HepG2 (cell line): ENCODE data around the gene CLBA1. TPM values are rescaled to one million over a fixed set of nuclear protein-coding genes. Genes with fewer than 3 reads are reported as not detected.

Experiments used
- CBX2 ChIP-seq, 2 experiments: fragments of 200-600 bp in 1 of 2; sonication (generic); formaldehyde crosslinking in 1 of 2; IDR thresholded peaks; 2 replicates each; pipeline versions ENCODE4 v1.7.0 to v1.8.1; 2018 to 2022; ENCODE audit warnings: low read depth in 2 of 2, low read length in 1 of 2, mild to moderate bottlenecking in 1 of 2, missing genetic modification reagents in 1 of 2
- DR1 ChIP-seq: sonication (generic); formaldehyde crosslinking; IDR thresholded peaks from 2 replicates; pipeline ENCODE4 v1.8.0; 2021; ENCODE audit warnings: mild to moderate bottlenecking, missing genetic modification reagents, inconsistent platforms
- MXD1 ChIP-seq: sonication (generic); formaldehyde crosslinking; IDR thresholded peaks from 2 replicates; pipeline ENCODE4 v1.4.0; 2020; ENCODE audit warnings: mild to moderate bottlenecking, missing genetic modification reagents
- NFYB ChIP-seq: sonication (generic); formaldehyde crosslinking; IDR thresholded peaks from 2 replicates; pipeline ENCODE4 v1.4.0; 2020; ENCODE audit warnings: missing genetic modification reagents
- NPAS2 ChIP-seq: sonication (generic); formaldehyde crosslinking; IDR thresholded peaks from 2 replicates; pipeline ENCODE4 v1.8.0; 2022; ENCODE audit warnings: mild to moderate bottlenecking, missing genetic modification reagents, borderline replicate concordance
- SPEN ChIP-seq: sonication (generic); formaldehyde crosslinking; IDR thresholded peaks from 2 replicates; pipeline ENCODE4 v1.5.1; 2020; ENCODE audit warnings: low read depth, mild to moderate bottlenecking, missing genetic modification reagents
- ZNF746 ChIP-seq: sonication (generic); formaldehyde crosslinking; IDR thresholded peaks from 2 replicates; pipeline ENCODE4 v1.8.0; 2022; ENCODE audit warnings: mild to moderate bottlenecking, missing genetic modification reagents
- ZNF800 ChIP-seq: sonication (generic); formaldehyde crosslinking; IDR thresholded peaks from 2 replicates; pipeline ENCODE4 v1.4.0; 2020; ENCODE audit warnings: missing genetic modification reagents
- ZNF879 ChIP-seq: sonication (generic); formaldehyde crosslinking; IDR thresholded peaks from 2 replicates; pipeline ENCODE4 v1.8.1; 2023; ENCODE audit warnings: missing genetic modification reagents
- ZNF891 ChIP-seq: sonication (generic); formaldehyde crosslinking; IDR thresholded peaks from 2 replicates; pipeline ENCODE4 v1.5.0; 2020; ENCODE audit warnings: mild to moderate bottlenecking, missing genetic modification reagents
- polyA plus RNA-seq, 8 experiments: library from polyadenylated mRNA; depleted of rRNA in 3 of 8; stranded (reverse) in 7 of 8; unstranded in 1 of 8; fragments of >200 nt; fragmentation: Illumina TruSeq in 4 of 8; extraction: Trizol in 4 of 8; gene quantifications; 2 replicates each; pipeline versions ENCODE4 v1.2.1 to v1.2.3, GENCODE V29; 2011 to 2016; ENCODE audit warnings: low read depth in 4 of 8, missing spikeins in 1 of 8, mixed read lengths in 1 of 8; ENCODE audit not compliant: insufficient read depth in 1 of 8
- total RNA-seq, 5 experiments: library from RNA; depleted of rRNA; stranded (reverse); fragments of >200 nt; fragmentation: Illumina TruSeq; extraction: Trizol; gene quantifications; 2 replicates each; pipeline ENCODE4 v1.2.3, GENCODE V29; 2016; ENCODE audit warnings: low read depth in 1 of 5
- TF ChIP-seq, protein P1 (sequence below): IDR thresholded peaks from 2 replicates; pipeline ENCODE4 v1.6.1; 2012; ENCODE audit warnings: low read length, improper control_type of control experiment

Gene CLBA1
- total and polyA plus RNA-seq, 2 of the 13 experiments (the other 11 are each of a cell fraction or from before 2014, with no cell fraction given), result 1.2 to 1.4 TPM

DNA sequence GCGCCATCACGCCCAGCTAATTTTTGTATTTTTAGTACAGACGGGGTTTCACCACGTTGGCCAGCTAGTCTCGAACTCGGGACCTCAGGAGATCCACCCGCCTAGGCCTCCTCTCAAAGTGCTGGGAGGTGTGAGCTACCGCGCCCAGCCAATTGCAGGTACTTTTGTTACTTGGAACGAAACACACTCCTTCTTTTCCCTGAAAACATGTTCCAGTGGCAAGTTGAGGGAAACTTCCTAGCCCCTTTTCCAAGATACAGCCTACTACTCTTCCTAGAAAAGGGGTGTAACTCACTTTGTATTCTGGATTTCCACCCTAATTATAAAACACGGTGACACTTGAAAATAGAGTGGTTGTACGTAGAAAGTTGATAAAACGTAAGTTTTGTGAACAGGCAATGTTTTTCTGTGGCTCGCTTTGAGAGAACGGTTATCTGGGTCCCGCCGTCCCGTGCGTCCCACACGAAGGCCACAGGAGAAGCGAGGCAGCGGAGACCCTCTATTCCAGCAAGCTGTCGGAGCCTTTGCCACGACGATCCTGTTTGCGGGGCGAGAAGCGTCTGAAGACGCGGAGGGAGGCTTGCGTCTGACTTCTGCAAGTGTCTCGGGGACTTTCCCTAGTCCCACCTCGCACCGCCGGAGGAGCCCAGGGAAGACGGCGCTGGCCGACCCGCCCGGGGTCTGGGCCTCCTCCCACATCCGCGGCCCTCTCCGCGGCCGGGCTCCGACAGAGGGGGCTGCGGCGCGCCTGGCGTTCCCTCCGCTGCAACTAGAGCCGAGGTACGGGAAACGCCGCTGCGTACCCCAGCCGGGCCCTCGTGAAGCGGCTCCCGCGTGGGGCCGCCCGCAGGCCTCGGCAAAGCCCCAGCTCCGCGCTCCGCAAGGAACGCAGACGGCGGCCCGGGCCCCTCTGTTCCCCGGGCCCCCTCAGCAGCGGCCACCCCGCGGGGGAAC, 34.5 kb downstream of the CLBA1 start (continued):
- TF ChIP-seq, protein P1, sequence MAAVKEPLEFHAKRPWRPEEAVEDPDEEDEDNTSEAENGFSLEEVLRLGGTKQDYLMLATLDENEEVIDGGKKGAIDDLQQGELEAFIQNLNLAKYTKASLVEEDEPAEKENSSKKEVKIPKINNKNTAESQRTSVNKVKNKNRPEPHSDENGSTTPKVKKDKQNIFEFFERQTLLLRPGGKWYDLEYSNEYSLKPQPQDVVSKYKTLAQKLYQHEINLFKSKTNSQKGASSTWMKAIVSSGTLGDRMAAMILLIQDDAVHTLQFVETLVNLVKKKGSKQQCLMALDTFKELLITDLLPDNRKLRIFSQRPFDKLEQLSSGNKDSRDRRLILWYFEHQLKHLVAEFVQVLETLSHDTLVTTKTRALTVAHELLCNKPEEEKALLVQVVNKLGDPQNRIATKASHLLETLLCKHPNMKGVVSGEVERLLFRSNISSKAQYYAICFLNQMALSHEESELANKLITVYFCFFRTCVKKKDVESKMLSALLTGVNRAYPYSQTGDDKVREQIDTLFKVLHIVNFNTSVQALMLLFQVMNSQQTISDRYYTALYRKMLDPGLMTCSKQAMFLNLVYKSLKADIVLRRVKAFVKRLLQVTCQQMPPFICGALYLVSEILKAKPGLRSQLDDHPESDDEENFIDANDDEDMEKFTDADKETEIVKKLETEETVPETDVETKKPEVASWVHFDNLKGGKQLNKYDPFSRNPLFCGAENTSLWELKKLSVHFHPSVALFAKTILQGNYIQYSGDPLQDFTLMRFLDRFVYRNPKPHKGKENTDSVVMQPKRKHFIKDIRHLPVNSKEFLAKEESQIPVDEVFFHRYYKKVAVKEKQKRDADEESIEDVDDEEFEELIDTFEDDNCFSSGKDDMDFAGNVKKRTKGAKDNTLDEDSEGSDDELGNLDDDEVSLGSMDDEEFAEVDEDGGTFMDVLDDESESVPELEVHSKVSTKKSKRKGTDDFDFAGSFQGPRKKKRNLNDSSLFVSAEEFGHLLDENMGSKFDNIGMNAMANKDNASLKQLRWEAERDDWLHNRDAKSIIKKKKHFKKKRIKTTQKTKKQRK, result no peak
- TF ChIP-seq ZNF891 (CRISPR knock-in tag) (0 out of 2 replicates have a peak, but pooled peaks have one; percentile 21), NFYB (0 out of 2 replicates have a peak, but pooled peaks have one; percentile 12), ZNF800 (CRISPR knock-in tag) (no peak; the same call in 1 of the 2 replicates), MXD1 (CRISPR knock-in tag) (peak; percentile 29; the same call in 1 of the 2 replicates), ZNF746 (no peak), SPEN (no peak), ZNF879 (CRISPR knock-in tag) (0 out of 2 replicates have a peak, but pooled peaks have one; percentile 12), DR1 (no peak), NPAS2 (no peak), CBX2 (IDR thresholded peaks at IDR 0.05; ENCODE audit: low read depth, low read length) (no peak), CBX2 (CRISPR knock-in tag; IDR thresholded peaks at IDR 0.05; ENCODE audit: low read depth) (no peak)
